Suprapubic skin (tissue), 4 donors: ENCODE results near the gene NDC1. TPM values are rescaled to one million over a fixed set of nuclear protein-coding genes. Genes with fewer than 3 reads are reported as not detected.

Source experiments
- DNase-seq, 2 donors: peaks; one replicate each; pipeline ENCODE4 v3.0.0-alpha.2; 2019; ENCODE audit warnings: low spot score in 2 of 2
- H3K27ac ChIP-seq: fragments of 200-600 bp; sonication (generic); one replicate; pipeline ENCODE4 v1.5.1; 2019
- H3K27me3 ChIP-seq: fragments of 200-600 bp; sonication (generic); one replicate; pipeline ENCODE4 v1.5.1; 2019
- H3K36me3 ChIP-seq: fragments of 200-600 bp; sonication (generic); one replicate; pipeline ENCODE4 v1.5.1; 2019
- H3K4me1 ChIP-seq: fragments of 200-600 bp; sonication (generic); one replicate; pipeline ENCODE4 v1.5.1; 2019
- H3K4me3 ChIP-seq: fragments of 200-600 bp; sonication (generic); one replicate; pipeline ENCODE4 v1.5.1; 2019; ENCODE audit warnings: mild to moderate bottlenecking
- H3K9me3 ChIP-seq: fragments of 200-600 bp; sonication (generic); one replicate; pipeline ENCODE4 v1.5.1; 2019
- EP300 ChIP-seq: sonication (generic); formaldehyde crosslinking; IDR thresholded peaks from one replicate; pipeline ENCODE4 v1.6.1; 2017; ENCODE audit warnings: antibody characterized with exemption
- POLR2A ChIP-seq, 2 donors: fragments of 450-650 bp; IDR thresholded peaks; one replicate each; pipeline ENCODE4 v1.6.1; 2017; ENCODE audit warnings: antibody characterized with exemption in 2 of 2, mild to moderate bottlenecking in 2 of 2, moderate library complexity in 2 of 2
- POLR2AphosphoS5 ChIP-seq, 3 donors: sonication (generic); formaldehyde crosslinking; IDR thresholded peaks; one replicate each; pipeline ENCODE4 v1.6.1; 2017; ENCODE audit warnings: antibody characterized with exemption in 3 of 3
- WGBS: methylation state at CpG from one replicate; pipeline ENCODE4 v1.1.5; 2018; 5-methylcytosine and 5-hydroxymethylcytosine counted together
- total RNA-seq, 4 donors: library from RNA; depleted of rRNA; stranded (reverse); fragments of >200 nt; gene quantifications; one replicate each; pipeline ENCODE4 v1.1.0, GENCODE V29; 2016
- TF ChIP-seq, protein P1 (sequence below), 2 donors: fragments of 200-600 bp in 1 of 2; fragments of 450-650 bp in 1 of 2; sonication (generic) in 1 of 2; IDR thresholded peaks; one replicate each; pipeline ENCODE4 v1.5.1; 2016 to 2019; ENCODE audit warnings: antibody characterized with exemption in 2 of 2, mild to moderate bottlenecking in 1 of 2, moderate library complexity in 1 of 2

The NDC1 gene
- total RNA-seq, 4 donors from 2014 or later, result 13.5 to 19.4 (median 15.1) TPM

DNA sequence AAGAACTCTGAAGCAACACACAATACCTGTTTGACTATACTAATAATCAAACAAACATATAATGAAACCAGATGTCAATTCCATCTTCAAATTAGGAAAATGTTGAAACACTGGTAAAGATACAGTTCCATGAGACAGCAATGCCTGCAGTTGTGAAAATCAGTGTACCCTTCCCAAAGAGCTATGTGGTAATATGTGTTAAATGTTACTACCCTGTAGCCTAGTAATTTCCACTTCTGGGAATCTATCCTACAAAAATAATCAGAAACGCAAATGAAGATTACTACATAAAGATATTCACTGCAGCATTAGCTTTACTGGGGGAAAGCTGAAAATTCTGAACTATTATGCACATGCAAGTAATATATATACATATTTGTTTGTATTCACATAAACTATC is 116.1 kb downstream of the NDC1 start:
- 80% methylated on average over 1 of the region's 1 CpG for WGBS
- TF ChIP-seq, protein P1, sequence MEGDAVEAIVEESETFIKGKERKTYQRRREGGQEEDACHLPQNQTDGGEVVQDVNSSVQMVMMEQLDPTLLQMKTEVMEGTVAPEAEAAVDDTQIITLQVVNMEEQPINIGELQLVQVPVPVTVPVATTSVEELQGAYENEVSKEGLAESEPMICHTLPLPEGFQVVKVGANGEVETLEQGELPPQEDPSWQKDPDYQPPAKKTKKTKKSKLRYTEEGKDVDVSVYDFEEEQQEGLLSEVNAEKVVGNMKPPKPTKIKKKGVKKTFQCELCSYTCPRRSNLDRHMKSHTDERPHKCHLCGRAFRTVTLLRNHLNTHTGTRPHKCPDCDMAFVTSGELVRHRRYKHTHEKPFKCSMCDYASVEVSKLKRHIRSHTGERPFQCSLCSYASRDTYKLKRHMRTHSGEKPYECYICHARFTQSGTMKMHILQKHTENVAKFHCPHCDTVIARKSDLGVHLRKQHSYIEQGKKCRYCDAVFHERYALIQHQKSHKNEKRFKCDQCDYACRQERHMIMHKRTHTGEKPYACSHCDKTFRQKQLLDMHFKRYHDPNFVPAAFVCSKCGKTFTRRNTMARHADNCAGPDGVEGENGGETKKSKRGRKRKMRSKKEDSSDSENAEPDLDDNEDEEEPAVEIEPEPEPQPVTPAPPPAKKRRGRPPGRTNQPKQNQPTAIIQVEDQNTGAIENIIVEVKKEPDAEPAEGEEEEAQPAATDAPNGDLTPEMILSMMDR (IDR thresholded peaks at IDR 0.05), result no peak
- TF ChIP-seq POLR2AphosphoS5 (IDR thresholded peaks at IDR 0.05), result no peak
- TF ChIP-seq EP300, result no peak
- no peak for TF ChIP-seq POLR2A (IDR thresholded peaks at IDR 0.05)

GRCh38 chr1:53721088-53721487 is 117.0 kb downstream of the NDC1 start:
- Histone ChIP-seq H3K36me3 (no peaks in the 10 kb centered on the region), H3K27me3 (peaks cover 8% of the 10 kb centered on the region), H3K9me3 (no peaks in the 10 kb centered on the region), H3K4me1 (no peaks in the 10 kb centered on the region), H3K4me3 (no peak overlapping the region), H3K27ac (no peak overlapping the region)
- 81% methylated on average over 4 of the region's 4 CpGs for WGBS
- DNase-seq, result no peak
- TF ChIP-seq POLR2AphosphoS5 (IDR thresholded peaks at IDR 0.05), result no peak

More for the DNA sequence above, 116.1 kb downstream of the NDC1 start:
- no peaks in the 10 kb centered on the region for H3K9me3 ChIP-seq
- no peaks in the 10 kb centered on the region for H3K4me1 ChIP-seq
- H3K36me3 ChIP-seq, result no peaks in the 10 kb centered on the region
- DNase-seq, result no peak
- no peak overlapping the region for H3K27ac ChIP-seq
- peaks cover 8% of the 10 kb centered on the region for H3K27me3 ChIP-seq
- H3K4me3 ChIP-seq, result no peak overlapping the region

GRCh38 chr1:53719469-53719868 is 118.6 kb downstream of the NDC1 start:
- H3K9me3 ChIP-seq, result no peaks in the 10 kb centered on the region
- TF ChIP-seq POLR2AphosphoS5 (IDR thresholded peaks at IDR 0.05) (no peak), POLR2A (IDR thresholded peaks at IDR 0.05) (no peak), EP300 (no peak)
- TF ChIP-seq, protein P1 (IDR thresholded peaks at IDR 0.05), result no peak
- peaks cover 21% of the 10 kb centered on the region for H3K27me3 ChIP-seq
- H3K27ac ChIP-seq, result no peak overlapping the region
- no peaks in the 10 kb centered on the region for H3K36me3 ChIP-seq
- WGBS, result 86% methylated on average over 2 of the region's 2 CpGs
- no peaks in the 10 kb centered on the region for H3K4me1 ChIP-seq
- no peak overlapping the region for H3K4me3 ChIP-seq
- no peak for DNase-seq

GRCh38 chr1:53718443-53718842 is 119.7 kb downstream of the NDC1 start:
- H3K27ac ChIP-seq, result no peak overlapping the region
- peaks cover 22% of the 10 kb centered on the region for H3K27me3 ChIP-seq
- H3K4me1 ChIP-seq, result no peaks in the 10 kb centered on the region
- TF ChIP-seq EP300 (no peak), POLR2AphosphoS5 (IDR thresholded peaks at IDR 0.05) (no peak), POLR2A (IDR thresholded peaks at IDR 0.05) (no peak)
- TF ChIP-seq, protein P1 (IDR thresholded peaks at IDR 0.05), result no peak
- WGBS, result 78% methylated on average over 2 of the region's 2 CpGs
- no peaks in the 10 kb centered on the region for H3K36me3 ChIP-seq
- no peak for DNase-seq
- H3K4me3 ChIP-seq, result no peak overlapping the region
- no peaks in the 10 kb centered on the region for H3K9me3 ChIP-seq

DNA sequence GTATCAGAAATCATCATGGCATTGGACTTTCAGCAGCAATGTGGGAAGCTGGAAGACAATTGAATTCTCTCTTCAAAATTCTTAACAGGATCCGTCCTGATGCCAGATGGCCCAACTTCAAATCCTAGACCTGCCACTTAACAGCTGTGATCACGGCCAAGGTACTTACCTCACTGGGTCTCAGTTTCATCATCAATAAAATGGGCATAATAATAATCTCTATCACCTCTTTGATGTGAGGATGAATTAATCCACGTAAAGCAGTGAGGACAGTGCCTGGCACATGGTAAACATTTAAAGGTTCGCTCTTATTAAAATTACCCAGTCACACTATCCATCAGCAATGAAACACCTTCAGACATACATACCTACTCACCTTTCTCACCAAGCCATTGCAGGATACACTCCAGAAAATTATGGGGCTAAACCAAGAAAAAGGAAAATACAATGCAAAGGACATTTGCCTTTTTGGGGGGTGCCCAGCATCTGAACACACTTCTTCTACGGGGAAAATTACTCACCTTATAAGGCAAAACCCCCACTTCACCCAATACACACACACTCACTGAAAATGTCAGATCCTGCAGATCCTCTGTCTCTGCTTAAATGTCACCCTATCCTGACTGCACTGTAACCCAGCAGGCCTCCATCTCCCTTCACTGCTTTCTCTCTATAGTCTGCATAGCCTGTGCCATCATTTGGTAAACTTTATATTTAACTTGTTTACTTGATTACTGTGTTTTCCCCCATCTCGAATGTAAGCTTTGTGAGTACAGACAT is 120.9 kb downstream of the NDC1 start:
- Histone ChIP-seq H3K4me3 (no peak overlapping the region), H3K4me1 (no peaks in the 10 kb centered on the region), H3K27ac (no peak overlapping the region), H3K9me3 (no peaks in the 10 kb centered on the region), H3K36me3 (no peaks in the 10 kb centered on the region), H3K27me3 (peaks cover 22% of the 10 kb centered on the region)
- no peak for DNase-seq
- 76% methylated on average over 6 of the region's 6 CpGs for WGBS
- TF ChIP-seq POLR2A (IDR thresholded peaks at IDR 0.05), result no peak
- no peak for TF ChIP-seq POLR2AphosphoS5 (IDR thresholded peaks at IDR 0.05)
- TF ChIP-seq, protein P1 (IDR thresholded peaks at IDR 0.05), result no peak
- no peak for TF ChIP-seq EP300
